Activated CD4-positive, alpha-beta T cell treated with anti-CD3 and anti-CD28 coated beads for 36 hours (primary cell): ENCODE results near the gene DUSP28. TPM values are rescaled to one million over a fixed set of nuclear protein-coding genes. Genes with fewer than 3 reads are reported as not detected.

Experiments
- ATAC-seq: fragments of 200-7000 bp; cut with Tn5 transposase; one replicate; pipeline ENCODE4 v1.10.0; 2021; ENCODE audit warnings: mild to moderate bottlenecking, moderate library complexity
- CTCF ChIA-PET: fragments of 350-600 bp; sonication (Branson Sonifier 250); formaldehyde crosslinking; loops from one replicate; lab custom pipeline; 2021; ENCODE audit warnings: antibody characterized with exemption; lab: Charles Lee
- POLR2A ChIA-PET: fragments of 350-600 bp; sonication (Branson Sonifier 250); formaldehyde crosslinking; loops from one replicate; lab custom pipeline; 2021; ENCODE audit warnings: antibody characterized with exemption, inconsistent platforms; lab: Charles Lee
- DNase-seq: peaks from one replicate; pipeline ENCODE4 v3.0.0-alpha.2; 2020
- H3K27ac Mint-ChIP-seq: one replicate; pipeline ENCODE4 v1.8.0; 2021; ENCODE audit warnings: mixed read lengths
- H3K27me3 Mint-ChIP-seq: one replicate; pipeline ENCODE4 v1.8.0; 2021; ENCODE audit warnings: mixed read lengths
- H3K36me3 Mint-ChIP-seq: one replicate; pipeline ENCODE4 v1.8.0; 2021; ENCODE audit warnings: low read depth, mixed read lengths
- H3K4me1 Mint-ChIP-seq: one replicate; pipeline ENCODE4 v1.8.0; 2021; ENCODE audit warnings: mixed read lengths
- H3K4me3 Mint-ChIP-seq: one replicate; pipeline ENCODE4 v1.8.0; 2021; ENCODE audit warnings: mild to moderate bottlenecking, moderate library complexity, mixed read lengths
- H3K9me3 Mint-ChIP-seq: one replicate; pipeline ENCODE4 v1.8.0; 2021; ENCODE audit warnings: low read depth, mixed read lengths
- intact Hi-C, 2 experiments: fragments of 100-400 bp; cut with DNase I in 1 of 2; cut with micrococcal nuclease in 1 of 2; formaldehyde crosslinking; loops; one replicate each; pipeline versions ENCODE4 v1.14.2 to v1.15.1; 2022 to 2024; cut with DNase I, micrococcal nuclease
- total RNA-seq, 2 experiments: library from RNA; stranded (reverse); gene quantifications; one replicate each; pipeline ENCODE4 v1.2.3, GENCODE V29; 2021

The DUSP28 gene
- total RNA-seq, 2 experiments from 2014 or later, result 3.3 to 5.0 TPM

DNA sequence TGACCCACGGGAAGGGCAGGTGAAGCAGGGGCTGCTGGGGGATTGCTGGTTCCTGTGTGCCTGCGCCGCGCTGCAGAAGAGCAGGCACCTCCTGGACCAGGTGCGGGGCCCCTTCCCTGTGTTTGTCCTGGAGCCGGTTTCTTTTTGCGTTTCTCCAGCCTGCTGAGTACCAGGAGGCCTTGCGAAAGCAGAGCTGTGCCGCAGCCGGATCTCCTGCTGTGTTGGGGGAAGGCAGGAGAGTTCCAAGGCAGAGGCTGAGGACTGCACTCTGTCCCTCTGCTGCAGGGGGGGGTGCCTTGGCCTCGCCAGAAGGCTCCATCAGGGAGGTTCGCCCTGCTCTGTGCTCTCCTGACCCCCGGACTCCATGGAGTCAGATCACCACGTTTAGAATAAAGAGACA is 29.2 kb downstream of the DUSP28 start:
- POLR2A ChIA-PET, result interaction anchor here (1.4 kb wide), 1 partner anchor 24 kb away, joined by 5 read pairs; no protein-coding TSS in a partner anchor
- Mint-ChIP-seq H3K27ac (no peak overlapping the region), H3K27me3 (no peaks in the 10 kb centered on the region), H3K36me3 (peaks cover 7% of the 10 kb centered on the region), H3K4me1 (peaks cover 32% of the 10 kb centered on the region), H3K9me3 (no peaks in the 10 kb centered on the region), H3K4me3 (no peak overlapping the region)
- intact Hi-C loops, result no loop called here
- ATAC-seq, result no peak
- no peak for DNase-seq
- CTCF ChIA-PET, result interaction anchor here (1.0 to 1.4 kb wide), 2 partner anchors 31 to 75 kb away, joined by 3 to 8 read pairs; no protein-coding TSS in a partner anchor

- ATAC-seq (no peak), DNase-seq (no peak)
- Mint-ChIP-seq H3K27ac (no peak overlapping the region), H3K4me3 (no peak overlapping the region), H3K27me3 (no peaks in the 10 kb centered on the region), H3K9me3 (no peaks in the 10 kb centered on the region), H3K4me1 (peaks cover 26% of the 10 kb centered on the region), H3K36me3 (peaks cover 7% of the 10 kb centered on the region)
- intact Hi-C loops, result no loop called here
- CTCF ChIA-PET, result interaction anchor here (1.0 to 1.4 kb wide), 2 partner anchors 31 to 76 kb away, joined by 3 to 8 read pairs; no protein-coding TSS in a partner anchor
- POLR2A ChIA-PET, result no interaction called here
Measured at GRCh38 chr2:240589850-240590525, 29.8 kb downstream of the DUSP28 start.

DNA sequence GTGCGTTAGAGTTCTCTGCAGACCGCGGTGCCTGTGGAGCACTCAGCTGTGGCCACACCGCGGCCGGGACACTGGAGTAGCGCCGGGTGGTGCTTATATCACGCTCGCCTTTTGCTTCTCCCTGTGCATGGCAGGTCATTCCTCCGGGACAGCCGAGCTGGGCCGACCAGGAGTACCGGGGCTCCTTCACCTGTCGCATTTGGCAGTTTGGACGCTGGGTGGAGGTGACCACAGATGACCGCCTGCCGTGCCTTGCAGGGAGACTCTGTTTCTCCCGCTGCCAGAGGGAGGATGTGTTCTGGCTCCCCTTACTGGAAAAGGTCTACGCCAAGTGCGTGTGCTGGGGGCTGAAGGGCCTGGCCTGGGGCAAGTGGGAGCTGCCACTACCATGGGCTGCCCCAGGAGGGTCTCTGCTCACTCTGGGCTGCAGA is 30.5 kb downstream of the DUSP28 start:
- Mint-ChIP-seq H3K4me3 (no peak overlapping the region), H3K36me3 (peaks cover 7% of the 10 kb centered on the region), H3K27me3 (no peaks in the 10 kb centered on the region), H3K9me3 (no peaks in the 10 kb centered on the region), H3K4me1 (peaks cover 24% of the 10 kb centered on the region), H3K27ac (no peak overlapping the region)
- DNase-seq (no peak), ATAC-seq (no peak)
- intact Hi-C loops, result no loop called here
- POLR2A ChIA-PET, result no interaction called here
- CTCF ChIA-PET, result interaction anchor here (1.3 kb wide), 1 partner anchor 11 kb away, joined by 3 read pairs; no protein-coding TSS in a partner anchor

DNA sequence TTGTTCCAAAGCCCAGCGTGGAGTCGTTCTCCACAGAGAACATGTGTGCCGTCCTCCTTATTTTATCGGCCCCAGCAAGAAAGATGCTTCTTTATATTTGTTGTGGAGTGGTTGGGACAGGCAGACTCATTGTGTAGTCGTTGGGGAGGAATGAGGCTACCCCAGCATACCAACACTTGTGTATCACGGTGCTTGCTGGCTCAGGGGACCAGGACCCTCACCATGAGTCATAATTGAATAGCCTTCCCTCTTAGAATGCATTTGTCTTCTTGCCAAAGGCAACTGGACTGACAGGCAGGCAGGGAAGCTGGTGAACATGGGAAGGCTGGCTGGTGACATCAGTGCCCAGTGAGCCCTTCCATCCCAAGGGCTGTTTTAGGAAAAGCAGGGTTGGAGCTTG is 31.1 kb downstream of the DUSP28 start:
- CTCF ChIA-PET, result interaction anchor here (0.5 to 1.3 kb wide), 2 partner anchors 11 to 363 kb away, joined by 3 read pairs; no protein-coding TSS in a partner anchor
- H3K27ac Mint-ChIP-seq, result no peak overlapping the region
- peaks cover 24% of the 10 kb centered on the region for H3K4me1 Mint-ChIP-seq
- intact Hi-C loops, result no loop called here
- DNase-seq (no peak), ATAC-seq (no peak)
- H3K4me3 Mint-ChIP-seq, result no peak overlapping the region
- POLR2A ChIA-PET, result no interaction called here
- peaks cover 3% of the 10 kb centered on the region for H3K36me3 Mint-ChIP-seq
- H3K9me3 Mint-ChIP-seq, result no peaks in the 10 kb centered on the region
- no peaks in the 10 kb centered on the region for H3K27me3 Mint-ChIP-seq

DNA sequence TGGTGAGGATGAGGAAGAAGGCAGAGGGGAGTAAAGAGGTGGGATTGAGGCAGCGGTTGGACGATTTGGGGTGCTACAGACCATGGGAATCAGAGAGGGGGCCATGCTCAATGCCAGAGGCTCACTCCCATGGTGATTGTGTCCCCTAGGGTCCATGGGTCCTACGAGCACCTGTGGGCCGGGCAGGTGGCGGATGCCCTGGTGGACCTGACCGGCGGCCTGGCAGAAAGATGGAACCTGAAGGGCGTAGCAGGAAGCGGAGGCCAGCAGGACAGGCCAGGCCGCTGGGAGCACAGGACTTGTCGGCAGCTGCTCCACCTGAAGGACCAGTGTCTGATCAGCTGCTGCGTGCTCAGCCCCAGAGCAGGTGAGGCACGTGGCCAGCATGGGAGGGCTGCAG is 31.6 kb downstream of the DUSP28 start:
- peaks cover 3% of the 10 kb centered on the region for H3K36me3 Mint-ChIP-seq
- intact Hi-C loops, result no loop called here
- H3K27ac Mint-ChIP-seq, result no peak overlapping the region
- H3K4me3 Mint-ChIP-seq, result no peak overlapping the region
- no peaks in the 10 kb centered on the region for H3K9me3 Mint-ChIP-seq
- no peaks in the 10 kb centered on the region for H3K27me3 Mint-ChIP-seq
- DNase-seq, result no peak
- ChIA-PET POLR2A (no interaction called here), CTCF (interaction anchor here (0.5 to 1.3 kb wide), 3 partner anchors 12 to 362 kb away, joined by 3 read pairs; no protein-coding TSS in a partner anchor)
- ATAC-seq, result no peak
- peaks cover 24% of the 10 kb centered on the region for H3K4me1 Mint-ChIP-seq

GRCh38 chr2:240593026-240593702 is 33.0 kb downstream of the DUSP28 start:
- ChIA-PET POLR2A (no interaction called here), CTCF (interaction anchor here (0.6 to 1.2 kb wide), 2 partner anchors 28 to 56 kb away, joined by 3 read pairs; no protein-coding TSS in a partner anchor)
- Mint-ChIP-seq H3K9me3 (no peaks in the 10 kb centered on the region), H3K4me3 (no peak overlapping the region), H3K27ac (no peak overlapping the region), H3K27me3 (no peaks in the 10 kb centered on the region), H3K36me3 (peaks cover 5% of the 10 kb centered on the region), H3K4me1 (peaks cover 14% of the 10 kb centered on the region)
- intact Hi-C loops, result no loop called here
- ATAC-seq (no peak), DNase-seq (no peak)

GRCh38 chr2:240593703-240594451 is 33.7 kb downstream of the DUSP28 start:
- CTCF ChIA-PET, result interaction anchor here (0.6 to 1.2 kb wide), 2 partner anchors 28 to 56 kb away, joined by 3 read pairs; no protein-coding TSS in a partner anchor
- peak; percentile 2 for DNase-seq
- Mint-ChIP-seq H3K27ac (no peak overlapping the region), H3K27me3 (no peaks in the 10 kb centered on the region), H3K9me3 (no peaks in the 10 kb centered on the region), H3K4me3 (no peak overlapping the region), H3K36me3 (peaks cover 5% of the 10 kb centered on the region), H3K4me1 (peaks cover 7% of the 10 kb centered on the region)
- POLR2A ChIA-PET, result no interaction called here
- ATAC-seq, result no peak
- intact Hi-C loops, result no loop called here

- H3K27ac Mint-ChIP-seq, result no peak overlapping the region
- CTCF ChIA-PET, result interaction anchor here (1.2 kb wide), 1 partner anchor 55 kb away, joined by 3 read pairs; no protein-coding TSS in a partner anchor
- intact Hi-C loops, result loop anchor here in 1 of 2 experiments (5.0 kb wide), 1 partner anchor 108 kb away; no protein-coding TSS in a partner anchor
Measured at GRCh38 chr2:240594511-240595380, 34.6 kb downstream of the DUSP28 start.

GRCh38 chr2:240595381-240596079 is 35.4 kb downstream of the DUSP28 start:
- CTCF ChIA-PET, result no interaction called here
- POLR2A ChIA-PET, result no interaction called here
- intact Hi-C loops, result loop anchor here in 1 of 2 experiments (5.0 kb wide), 1 partner anchor 107 kb away; no protein-coding TSS in a partner anchor
- Mint-ChIP-seq H3K27ac (no peak overlapping the region), H3K9me3 (no peaks in the 10 kb centered on the region), H3K4me1 (no peaks in the 10 kb centered on the region), H3K4me3 (no peak overlapping the region), H3K27me3 (no peaks in the 10 kb centered on the region), H3K36me3 (peaks cover 5% of the 10 kb centered on the region)
- DNase-seq (peak; percentile 61), ATAC-seq (peak; percentile 77)

More at GRCh38 chr2:240594511-240595380, 34.6 kb downstream of the DUSP28 start:
- DNase-seq (no peak), ATAC-seq (no peak)
- H3K36me3 Mint-ChIP-seq, result peaks cover 5% of the 10 kb centered on the region
- POLR2A ChIA-PET, result no interaction called here
- peaks cover 2% of the 10 kb centered on the region for H3K4me1 Mint-ChIP-seq
- no peaks in the 10 kb centered on the region for H3K27me3 Mint-ChIP-seq
- H3K4me3 Mint-ChIP-seq, result no peak overlapping the region
- no peaks in the 10 kb centered on the region for H3K9me3 Mint-ChIP-seq

- POLR2A ChIA-PET, result no interaction called here
- H3K9me3 Mint-ChIP-seq, result no peaks in the 10 kb centered on the region
- no peak overlapping the region for H3K27ac Mint-ChIP-seq
Measured at GRCh38 chr2:240596080-240596460, 35.9 kb downstream of the DUSP28 start.

More at GRCh38 chr2:240596080-240596460, 35.9 kb downstream of the DUSP28 start:
- intact Hi-C loops, result loop anchor here in 1 of 2 experiments (5.0 kb wide), 1 partner anchor 106 kb away; no protein-coding TSS in a partner anchor
- ATAC-seq, result no peak
- Mint-ChIP-seq H3K4me3 (no peak overlapping the region), H3K4me1 (no peaks in the 10 kb centered on the region), H3K27me3 (no peaks in the 10 kb centered on the region), H3K36me3 (peaks cover 5% of the 10 kb centered on the region)
- CTCF ChIA-PET, result no interaction called here
- DNase-seq, result no peak
